ENCODE data around the gene GPR17.

DNA sequence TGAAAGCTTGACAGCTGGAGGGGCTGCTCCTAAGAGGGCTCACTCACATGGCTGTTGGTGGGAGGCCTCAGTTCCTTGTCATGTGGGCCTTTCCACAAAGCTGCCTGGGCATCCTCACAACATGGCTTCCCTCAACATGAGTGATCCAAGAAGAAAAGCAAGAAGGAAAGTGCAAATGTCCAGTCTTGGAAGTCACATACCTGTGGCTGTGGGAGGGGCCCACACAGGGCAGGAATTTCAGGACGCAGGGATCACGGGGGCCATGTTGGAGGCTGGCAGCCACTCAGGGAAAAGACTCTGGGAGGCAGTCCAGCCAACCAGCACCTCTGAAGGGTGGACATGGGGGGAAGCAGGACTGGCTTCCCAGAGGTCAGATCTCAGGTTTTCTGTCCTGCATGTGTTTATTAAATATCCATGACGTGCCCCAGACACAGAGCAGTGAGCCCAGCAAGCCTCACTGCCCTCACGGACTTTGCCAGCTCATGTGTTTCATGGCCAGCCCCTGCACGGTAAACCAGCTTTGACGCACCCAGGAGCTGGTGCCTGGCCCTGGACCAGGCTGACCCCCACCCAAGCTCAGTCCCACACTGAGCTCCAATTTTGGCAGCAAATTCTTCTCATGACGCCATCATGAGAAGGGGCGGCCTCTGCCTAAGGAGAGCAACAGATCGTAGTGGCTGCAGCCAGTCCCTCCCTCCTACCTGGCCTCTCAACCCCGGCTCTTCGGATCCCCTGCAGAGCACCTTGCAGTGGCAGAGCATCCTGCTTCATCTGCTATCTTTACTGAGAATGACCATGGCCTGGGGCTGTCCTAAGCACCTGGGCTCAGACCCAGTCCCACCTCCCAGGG lies 34.7 kb upstream of the GPR17 start:
- TF ChIP-seq CTCF (IDR thresholded peaks at IDR 0.05; ENCODE audit: low read depth, low read length, missing input control) (no peak), SP1 (IDR thresholded peaks at IDR 0.05) (no peak), ZBTB33 (IDR thresholded peaks at IDR 0.05) (no peak), MAX (IDR thresholded peaks at IDR 0.05) (no peak), EGR1 (IDR thresholded peaks at IDR 0.05; ENCODE audit: low read depth in 2 of 2) (no peak), GABPA (IDR thresholded peaks at IDR 0.05 in 1 of 2, conservative IDR thresholded peaks at IDR 0.05 in 1 of 2) (no peak), YY1 (IDR thresholded peaks at IDR 0.05) (no peak), FOXA1 (IDR thresholded peaks at IDR 0.05) (no peak), REST (IDR thresholded peaks at IDR 0.05) (no peak)

Measured in liver (tissue), 3 donors.